SK-N-MC (cell line): ENCODE measurements around the gene PRMT5.

Experiments
- EZH2 ChIP-seq: fragments of 200-600 bp; sonication (generic); IDR thresholded peaks from one replicate; pipeline ENCODE4 v1.6.1; 2017; ENCODE audit warnings: antibody characterized with exemption
- POLR2AphosphoS5 ChIP-seq: IDR thresholded peaks from 2 replicates; pipeline ENCODE4 v1.6.1; 2012; ENCODE audit warnings: mild to moderate bottlenecking, low read depth, low read length, borderline replicate concordance

GRCh38 chr14:22875748-22876319, 53.3 kb downstream of the PRMT5 start:
- TF ChIP-seq POLR2AphosphoS5 (no peak), EZH2 (no peak)
